ENCODE results near the gene DPM3.

- TF ChIP-seq CTCF (IDR thresholded peaks at IDR 0.05) (no peak), POLR2A (IDR thresholded peaks at IDR 0.05) (no peak)
These were observed 35.6 kb upstream of the DPM3 start for GRCh38 chr1:155175927-155176371.

All from right lobe of liver (tissue), 4 donors.